Measurements from ENCODE around the gene SEPTIN8. TPM values are rescaled to one million over a fixed set of nuclear protein-coding genes. Genes with fewer than 3 reads are reported as not detected.

Gene SEPTIN8
- polyA plus RNA-seq, 1 donor (not counting 4 experiments of a cell fraction or from before 2014, with no cell fraction given) = 46.4 TPM

DNA sequence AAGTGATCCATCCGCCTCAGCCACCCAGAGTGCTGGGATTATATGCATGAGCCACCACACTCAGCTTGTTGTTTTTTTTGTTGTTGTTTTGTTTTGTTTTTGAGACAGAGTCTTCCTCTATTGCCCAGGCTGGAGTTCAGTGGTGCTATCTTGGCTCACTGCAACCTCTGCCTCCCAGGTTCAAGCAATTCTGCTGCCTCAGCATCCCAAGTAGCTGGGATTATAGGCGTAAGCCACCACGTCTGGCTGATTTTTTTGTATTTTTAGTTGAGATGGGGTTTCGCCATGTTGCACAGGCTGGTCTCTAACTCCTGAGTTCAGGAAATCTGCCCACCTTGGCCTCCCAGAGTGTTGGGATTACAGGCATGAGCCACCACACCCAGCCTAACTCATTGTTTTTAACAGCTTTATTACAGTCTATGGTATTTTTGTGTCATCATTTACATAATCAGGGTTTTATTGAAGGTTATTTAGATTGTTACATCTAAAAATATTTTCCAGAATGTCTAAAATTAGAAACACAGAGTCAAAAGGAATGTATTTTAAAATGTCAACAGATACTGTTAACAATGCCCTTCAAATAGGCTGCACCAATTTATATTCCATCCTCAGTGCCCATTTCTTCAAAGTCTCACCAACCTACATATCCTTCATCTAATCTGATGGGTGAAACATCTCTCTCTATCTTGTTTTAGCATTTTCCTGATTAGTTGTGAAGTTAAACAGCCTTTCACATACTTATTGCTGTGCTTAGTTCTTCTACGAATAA, 58.3 kb downstream of the SEPTIN8 start:
- dilution Hi-C loops (cut with MboI; ENCODE audit: extremely low pct_ligation_motif_present, low sequenced_read_pairs) = no loop called here
- Histone ChIP-seq H3K4me2 (ENCODE audit: control insufficient read depth, extremely low read depth, insufficient read depth, low read depth, low read length) (no peak overlapping the region), H2AFZ (ENCODE audit: control insufficient read depth, low read length) (no peak overlapping the region), H3K9me3 (ENCODE audit: control insufficient read depth, low read depth, low read length) (no peaks in the 10 kb centered on the region), H3K4me1 (ENCODE audit: control insufficient read depth, extremely low read depth, insufficient read depth, low read length) (no peaks in the 10 kb centered on the region), H3K4me3 (ENCODE audit: control insufficient read depth in 2 of 3, extremely low read depth in 1 of 3, insufficient read depth in 2 of 3, low read depth in 1 of 3, low read length in 3 of 3) (no peak overlapping the region), H3K36me3 (ENCODE audit: control insufficient read depth in 2 of 2, extremely low read depth in 1 of 2, insufficient read depth in 2 of 2, low read length in 2 of 2) (peaks cover 1 to 3% of the 10 kb centered on the region in 2 experiments), H3K79me2 (ENCODE audit: control insufficient read depth, insufficient read depth, low read length) (no peaks in the 10 kb centered on the region), H4K20me1 (ENCODE audit: control insufficient read depth, extremely low read depth, insufficient read depth, low read length) (no peaks in the 10 kb centered on the region), H3K9me1 (ENCODE audit: control insufficient read depth, extremely low read depth, insufficient read depth, low read length) (no peaks in the 10 kb centered on the region), H3K9ac (ENCODE audit: control insufficient read depth, extremely low read depth, insufficient read depth, low read length) (no peak overlapping the region), H3K27ac (ENCODE audit: control insufficient read depth, insufficient read depth, low read length) (no peak overlapping the region), H3K27me3 (ENCODE audit: control insufficient read depth, extremely low read depth, insufficient read depth, low read length) (no peaks in the 10 kb centered on the region)
- DNase-seq (ENCODE audit: low read depth, low spot score) = no peak
- TF ChIP-seq, protein P1, sequence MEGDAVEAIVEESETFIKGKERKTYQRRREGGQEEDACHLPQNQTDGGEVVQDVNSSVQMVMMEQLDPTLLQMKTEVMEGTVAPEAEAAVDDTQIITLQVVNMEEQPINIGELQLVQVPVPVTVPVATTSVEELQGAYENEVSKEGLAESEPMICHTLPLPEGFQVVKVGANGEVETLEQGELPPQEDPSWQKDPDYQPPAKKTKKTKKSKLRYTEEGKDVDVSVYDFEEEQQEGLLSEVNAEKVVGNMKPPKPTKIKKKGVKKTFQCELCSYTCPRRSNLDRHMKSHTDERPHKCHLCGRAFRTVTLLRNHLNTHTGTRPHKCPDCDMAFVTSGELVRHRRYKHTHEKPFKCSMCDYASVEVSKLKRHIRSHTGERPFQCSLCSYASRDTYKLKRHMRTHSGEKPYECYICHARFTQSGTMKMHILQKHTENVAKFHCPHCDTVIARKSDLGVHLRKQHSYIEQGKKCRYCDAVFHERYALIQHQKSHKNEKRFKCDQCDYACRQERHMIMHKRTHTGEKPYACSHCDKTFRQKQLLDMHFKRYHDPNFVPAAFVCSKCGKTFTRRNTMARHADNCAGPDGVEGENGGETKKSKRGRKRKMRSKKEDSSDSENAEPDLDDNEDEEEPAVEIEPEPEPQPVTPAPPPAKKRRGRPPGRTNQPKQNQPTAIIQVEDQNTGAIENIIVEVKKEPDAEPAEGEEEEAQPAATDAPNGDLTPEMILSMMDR (optimal IDR thresholded peaks at IDR 0.05 in 1 of 3, IDR thresholded peaks at IDR 0.05 in 1 of 3, conservative IDR thresholded peaks at IDR 0.05 in 1 of 3; ENCODE audit: extremely low read depth in 1 of 3, insufficient read depth in 2 of 3, low read length in 3 of 3) = no peak
- TF ChIP-seq EZH2 (IDR thresholded peaks at IDR 0.05; ENCODE audit: low read length) = no peak
- FAIRE-seq = no peak

DNA sequence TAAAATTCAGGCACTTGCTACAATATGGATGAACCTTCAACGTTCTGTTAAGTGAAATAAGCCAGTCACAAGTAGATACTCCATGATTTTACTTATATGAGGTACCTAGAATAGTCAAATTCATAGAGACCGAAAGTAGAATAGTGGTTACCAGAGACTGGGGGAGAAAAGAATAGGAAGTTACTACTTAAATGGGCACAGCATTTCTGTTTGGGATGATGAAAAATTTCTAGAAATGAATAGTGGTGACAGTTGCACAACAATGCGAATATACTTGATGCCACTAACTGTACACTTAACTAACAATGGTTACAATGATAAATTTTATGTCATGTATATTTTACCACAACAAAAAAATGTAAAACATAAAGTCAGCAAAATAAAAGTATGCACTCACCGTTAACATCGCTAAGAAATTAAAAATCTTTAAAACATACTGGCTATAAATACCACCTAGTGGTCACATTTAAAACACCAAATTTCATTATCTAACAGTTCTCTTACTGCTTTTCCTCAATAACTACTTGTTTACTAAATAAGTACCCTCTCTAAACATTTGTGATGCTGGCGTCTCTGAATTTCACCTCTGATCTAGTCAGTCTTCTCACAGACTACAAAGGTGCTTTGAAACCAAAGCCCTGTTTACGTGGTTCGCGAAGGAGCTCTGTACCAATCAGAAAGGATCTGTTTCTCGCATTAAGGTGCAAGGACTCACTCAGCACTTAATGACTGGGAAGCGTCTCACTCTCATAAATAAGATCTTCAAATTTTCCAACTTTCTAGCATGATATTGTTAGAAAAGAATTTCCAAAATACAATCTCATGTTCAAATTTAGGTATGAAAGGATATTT, 62.4 kb downstream of the SEPTIN8 start:
- H3K9me3 ChIP-seq (ENCODE audit: control insufficient read depth, low read depth, low read length) = no peaks in the 10 kb centered on the region
- no peaks in the 10 kb centered on the region for H3K4me1 ChIP-seq (ENCODE audit: control insufficient read depth, extremely low read depth, insufficient read depth, low read length)
- H3K79me2 ChIP-seq (ENCODE audit: control insufficient read depth, insufficient read depth, low read length) = no peaks in the 10 kb centered on the region
- no peak for FAIRE-seq
- dilution Hi-C loops (cut with MboI; ENCODE audit: extremely low pct_ligation_motif_present, low sequenced_read_pairs) = no loop called here
- no peak overlapping the region for H2AFZ ChIP-seq (ENCODE audit: control insufficient read depth, low read length)
- H3K27me3 ChIP-seq (ENCODE audit: control insufficient read depth, extremely low read depth, insufficient read depth, low read length) = no peaks in the 10 kb centered on the region
- TF ChIP-seq, protein P1 (optimal IDR thresholded peaks at IDR 0.05 in 1 of 3, IDR thresholded peaks at IDR 0.05 in 1 of 3, conservative IDR thresholded peaks at IDR 0.05 in 1 of 3; ENCODE audit: extremely low read depth in 1 of 3, insufficient read depth in 2 of 3, low read length in 3 of 3) = peak in 2 of 3 experiments; percentile 18 to 37
- no peak for TF ChIP-seq EZH2 (IDR thresholded peaks at IDR 0.05; ENCODE audit: low read length)
- no peak overlapping the region for H3K4me2 ChIP-seq (ENCODE audit: control insufficient read depth, extremely low read depth, insufficient read depth, low read depth, low read length)
- no peak overlapping the region for H3K27ac ChIP-seq (ENCODE audit: control insufficient read depth, insufficient read depth, low read length)
- no peak overlapping the region for H3K9ac ChIP-seq (ENCODE audit: control insufficient read depth, extremely low read depth, insufficient read depth, low read length)
- no peak overlapping the region for H3K4me3 ChIP-seq (ENCODE audit: control insufficient read depth in 2 of 3, extremely low read depth in 1 of 3, insufficient read depth in 2 of 3, low read depth in 1 of 3, low read length in 3 of 3)
- no peak for DNase-seq (ENCODE audit: low read depth, low spot score)
- no peaks in the 10 kb centered on the region for H4K20me1 ChIP-seq (ENCODE audit: control insufficient read depth, extremely low read depth, insufficient read depth, low read length)
- no peaks in the 10 kb centered on the region for H3K9me1 ChIP-seq (ENCODE audit: control insufficient read depth, extremely low read depth, insufficient read depth, low read length)
- peaks cover 1 to 3% of the 10 kb centered on the region in 2 experiments for H3K36me3 ChIP-seq (ENCODE audit: control insufficient read depth in 2 of 2, extremely low read depth in 1 of 2, insufficient read depth in 2 of 2, low read length in 2 of 2)
